MM.1S (cell line): ENCODE data around the gene CDRT4.

Experiments used
- CTCF ChIP-seq: fragments of 300-600 bp; sonication (generic); IDR thresholded peaks from 2 replicates; pipeline ENCODE4 v1.5.1; 2016; ENCODE audit warnings: antibody characterized with exemption, low read length, mixed read lengths
- EZH2 ChIP-seq: fragments of 300-600 bp; sonication (generic); optimal IDR thresholded peaks from 2 replicates; pipeline ENCODE3; 2017; ENCODE audit warnings: low read depth, mild to moderate bottlenecking, antibody characterized with exemption, low read length, mixed read lengths
- EZH2phosphoT487 ChIP-seq: fragments of 300-600 bp; sonication (generic); IDR thresholded peaks from 2 replicates; pipeline ENCODE4 v1.6.1; 2018; ENCODE audit warnings: antibody characterized with exemption, low read length

- no peak for TF ChIP-seq CTCF
- TF ChIP-seq EZH2phosphoT487 = no peak
- TF ChIP-seq EZH2 = no peak
Measured at GRCh38 chr17:15503731-15504130, 36.3 kb upstream of the CDRT4 start.
